HL-60 (cell line): ENCODE results near the gene RERE.

ENCODE experiments used
- DNase-seq, 2 experiments: peaks; one replicate each; pipeline ENCODE4 v3.0.0-alpha.2; 2010 to 2020; ENCODE audit warnings: low read depth in 1 of 2, low spot score in 1 of 2
- H3K27ac ChIP-seq: fragments of 250-450 bp; sonication (Bioruptor Pico); replicated peaks from 2 replicates; pipeline ENCODE4 v1.5.1; 2020; ENCODE audit warnings: mild to moderate bottlenecking, moderate library complexity
- H3K27me3 ChIP-seq: fragments of 250-450 bp; sonication (Bioruptor Pico); 2 replicates; pipeline ENCODE4 v1.5.1; 2021; ENCODE audit warnings: mild to moderate bottlenecking, moderate library complexity; ENCODE audit not compliant: insufficient read depth, poor library complexity, severe bottlenecking
- H3K4me3 ChIP-seq: replicated peaks from 2 replicates; pipeline ENCODE4 v1.5.1; 2011; ENCODE audit warnings: mild to moderate bottlenecking, control low read depth, low read length; ENCODE audit not compliant: insufficient read depth
- CTCF ChIP-seq: IDR thresholded peaks from one replicate; pipeline ENCODE4 v1.5.1; 2011; ENCODE audit warnings: low read length, control low read depth, inconsistent platforms; ENCODE audit not compliant: insufficient read depth
- GABPA ChIP-seq: IDR thresholded peaks from 2 replicates; pipeline ENCODE4 v1.6.1; 2012; ENCODE audit warnings: low read depth
- POLR2AphosphoS5 ChIP-seq: IDR thresholded peaks from 2 replicates; pipeline ENCODE4 v1.6.1; 2012; ENCODE audit warnings: low read depth
- SPI1 ChIP-seq: IDR thresholded peaks from 2 replicates; pipeline ENCODE4 v1.6.1; 2012; ENCODE audit warnings: low read depth, mild to moderate bottlenecking, borderline replicate concordance
- TF ChIP-seq, protein P1 (sequence below): IDR thresholded peaks from 2 replicates; pipeline ENCODE4 v1.6.1; 2012; ENCODE audit warnings: low read depth; ENCODE audit not compliant: insufficient replicate concordance

Gene RERE

GRCh38 chr1:8753736-8754135 lies 63.7 kb downstream of the RERE start:
- no peak for DNase-seq
- Histone ChIP-seq H3K4me3 (no peak overlapping the region), H3K27ac (no peak overlapping the region), H3K27me3 (no peaks in the 10 kb centered on the region)
- TF ChIP-seq SPI1, result no peak
- TF ChIP-seq, protein P1, sequence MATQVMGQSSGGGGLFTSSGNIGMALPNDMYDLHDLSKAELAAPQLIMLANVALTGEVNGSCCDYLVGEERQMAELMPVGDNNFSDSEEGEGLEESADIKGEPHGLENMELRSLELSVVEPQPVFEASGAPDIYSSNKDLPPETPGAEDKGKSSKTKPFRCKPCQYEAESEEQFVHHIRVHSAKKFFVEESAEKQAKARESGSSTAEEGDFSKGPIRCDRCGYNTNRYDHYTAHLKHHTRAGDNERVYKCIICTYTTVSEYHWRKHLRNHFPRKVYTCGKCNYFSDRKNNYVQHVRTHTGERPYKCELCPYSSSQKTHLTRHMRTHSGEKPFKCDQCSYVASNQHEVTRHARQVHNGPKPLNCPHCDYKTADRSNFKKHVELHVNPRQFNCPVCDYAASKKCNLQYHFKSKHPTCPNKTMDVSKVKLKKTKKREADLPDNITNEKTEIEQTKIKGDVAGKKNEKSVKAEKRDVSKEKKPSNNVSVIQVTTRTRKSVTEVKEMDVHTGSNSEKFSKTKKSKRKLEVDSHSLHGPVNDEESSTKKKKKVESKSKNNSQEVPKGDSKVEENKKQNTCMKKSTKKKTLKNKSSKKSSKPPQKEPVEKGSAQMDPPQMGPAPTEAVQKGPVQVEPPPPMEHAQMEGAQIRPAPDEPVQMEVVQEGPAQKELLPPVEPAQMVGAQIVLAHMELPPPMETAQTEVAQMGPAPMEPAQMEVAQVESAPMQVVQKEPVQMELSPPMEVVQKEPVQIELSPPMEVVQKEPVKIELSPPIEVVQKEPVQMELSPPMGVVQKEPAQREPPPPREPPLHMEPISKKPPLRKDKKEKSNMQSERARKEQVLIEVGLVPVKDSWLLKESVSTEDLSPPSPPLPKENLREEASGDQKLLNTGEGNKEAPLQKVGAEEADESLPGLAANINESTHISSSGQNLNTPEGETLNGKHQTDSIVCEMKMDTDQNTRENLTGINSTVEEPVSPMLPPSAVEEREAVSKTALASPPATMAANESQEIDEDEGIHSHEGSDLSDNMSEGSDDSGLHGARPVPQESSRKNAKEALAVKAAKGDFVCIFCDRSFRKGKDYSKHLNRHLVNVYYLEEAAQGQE, result no peak
- TF ChIP-seq POLR2AphosphoS5, result no peak
- no peak for TF ChIP-seq GABPA
- no peak for TF ChIP-seq CTCF

DNA sequence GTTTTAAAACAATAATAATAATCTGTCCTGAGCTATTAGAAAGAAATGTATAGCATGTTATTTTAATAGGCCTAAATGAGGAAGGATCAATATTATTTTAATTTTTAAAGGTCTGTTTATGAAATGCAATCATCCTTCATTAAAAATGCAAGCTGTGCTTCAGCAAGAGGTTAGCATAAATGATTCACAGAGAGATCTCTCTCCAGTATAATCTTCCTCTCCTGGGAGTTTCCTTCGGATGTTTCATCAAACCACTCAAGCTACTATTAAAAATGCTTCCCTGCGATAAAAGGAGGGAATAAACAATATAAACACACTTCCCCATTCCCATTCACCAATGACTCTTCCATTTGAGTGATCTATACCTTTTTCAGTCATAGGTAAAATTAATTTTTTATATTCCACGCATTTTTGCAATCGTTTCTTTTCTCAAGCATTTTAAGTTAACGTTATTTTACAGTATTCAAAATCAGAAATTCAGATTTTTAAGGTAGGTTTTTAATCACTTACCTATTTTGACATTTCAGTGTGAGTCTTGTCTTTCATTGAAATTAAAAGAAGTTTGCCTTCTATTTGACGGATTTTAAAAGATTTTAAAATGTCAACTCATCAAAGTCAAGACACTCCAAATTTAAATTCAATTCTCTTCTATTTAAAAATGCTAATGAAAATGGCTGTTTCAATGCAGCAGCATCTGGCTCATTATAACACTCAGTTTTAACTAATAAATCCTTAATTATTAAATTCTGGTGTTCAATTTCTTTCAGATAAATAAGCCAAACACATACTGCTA lies 64.3 kb downstream of the RERE start:
- H3K4me3 ChIP-seq, result no peak overlapping the region
- no peaks in the 10 kb centered on the region for H3K27me3 ChIP-seq
- no peak overlapping the region for H3K27ac ChIP-seq
- DNase-seq, result no peak
- TF ChIP-seq CTCF (no peak), POLR2AphosphoS5 (no peak), GABPA (no peak), SPI1 (no peak)
- TF ChIP-seq, protein P1, result no peak

DNA sequence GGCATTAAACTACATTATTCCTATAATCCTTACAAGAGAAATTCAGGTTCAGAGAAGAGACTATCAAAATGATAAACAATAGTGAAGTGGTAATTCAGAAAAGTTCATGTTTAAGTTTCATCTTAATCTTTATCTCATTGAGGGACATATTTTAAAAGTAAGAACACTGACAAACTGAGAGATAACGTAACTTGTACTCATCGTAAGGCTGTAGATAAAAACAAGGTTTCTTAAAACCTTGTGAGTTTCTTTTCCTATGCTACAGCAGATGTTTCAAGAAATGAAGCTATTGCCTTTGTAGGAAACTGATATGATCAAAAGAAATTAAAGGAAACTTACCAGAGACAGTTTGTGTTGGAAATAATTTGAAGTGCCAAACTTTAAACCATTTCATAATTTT lies 65.0 kb downstream of the RERE start:
- Histone ChIP-seq H3K27ac (no peak overlapping the region), H3K27me3 (no peaks in the 10 kb centered on the region), H3K4me3 (no peak overlapping the region)
- DNase-seq, result no peak
- TF ChIP-seq CTCF (no peak), POLR2AphosphoS5 (no peak), SPI1 (no peak), GABPA (no peak)
- TF ChIP-seq, protein P1, result no peak
